ENCODE measurements around the gene ATP13A2. TPM values are rescaled to one million over a fixed set of nuclear protein-coding genes. Genes with fewer than 3 reads are reported as not detected.

Gene ATP13A2
- polyA plus RNA-seq, 1 donor (not counting 4 experiments of a cell fraction or from before 2014, with no cell fraction given), result 19.7 TPM

GRCh38 chr1:16961297-16962133 is 50.2 kb downstream of the ATP13A2 start:
- Histone ChIP-seq H2AFZ (ENCODE audit: control insufficient read depth, low read length) (no peak overlapping the region), H3K27me3 (ENCODE audit: control insufficient read depth, extremely low read depth, insufficient read depth, low read length) (no peaks in the 10 kb centered on the region), H3K27ac (ENCODE audit: control insufficient read depth, insufficient read depth, low read length) (no peak overlapping the region), H3K4me1 (ENCODE audit: control insufficient read depth, extremely low read depth, insufficient read depth, low read length) (peaks cover 3% of the 10 kb centered on the region), H3K4me3 (ENCODE audit: control insufficient read depth in 2 of 3, extremely low read depth in 1 of 3, insufficient read depth in 2 of 3, low read depth in 1 of 3, low read length in 3 of 3) (no peak overlapping the region), H3K9me1 (ENCODE audit: control insufficient read depth, extremely low read depth, insufficient read depth, low read length) (no peaks in the 10 kb centered on the region), H3K9me3 (ENCODE audit: control insufficient read depth, low read depth, low read length) (no peaks in the 10 kb centered on the region), H3K36me3 (ENCODE audit: control insufficient read depth in 2 of 2, extremely low read depth in 1 of 2, insufficient read depth in 2 of 2, low read length in 2 of 2) (peaks cover 4 to 9% of the 10 kb centered on the region in 2 experiments), H3K4me2 (ENCODE audit: control insufficient read depth, extremely low read depth, insufficient read depth, low read depth, low read length) (peak overlapping the region; percentile 29), H3K79me2 (ENCODE audit: control insufficient read depth, insufficient read depth, low read length) (no peaks in the 10 kb centered on the region), H3K9ac (ENCODE audit: control insufficient read depth, extremely low read depth, insufficient read depth, low read length) (peak overlapping the region; percentile 44), H4K20me1 (ENCODE audit: control insufficient read depth, extremely low read depth, insufficient read depth, low read length) (no peaks in the 10 kb centered on the region)
- TF ChIP-seq CTCF (optimal IDR thresholded peaks at IDR 0.05 in 1 of 3, IDR thresholded peaks at IDR 0.05 in 1 of 3, conservative IDR thresholded peaks at IDR 0.05 in 1 of 3; ENCODE audit: extremely low read depth in 1 of 3, insufficient read depth in 2 of 3, low read length in 3 of 3) (no peak), EZH2 (IDR thresholded peaks at IDR 0.05; ENCODE audit: low read length) (no peak)
- DNase-seq (ENCODE audit: low read depth, low spot score) (no peak), FAIRE-seq (no peak)
- dilution Hi-C loops (cut with MboI; ENCODE audit: extremely low pct_ligation_motif_present, low sequenced_read_pairs), result no loop called here

GRCh38 chr1:16960560-16961296 is 51.0 kb downstream of the ATP13A2 start:
- no peak for FAIRE-seq
- peak overlapping the region in 2 of 3 experiments; percentile 25 to 27 for H3K4me3 ChIP-seq (ENCODE audit: control insufficient read depth in 2 of 3, extremely low read depth in 1 of 3, insufficient read depth in 2 of 3, low read depth in 1 of 3, low read length in 3 of 3)
- H3K27ac ChIP-seq (ENCODE audit: control insufficient read depth, insufficient read depth, low read length), result no peak overlapping the region
- H3K9me3 ChIP-seq (ENCODE audit: control insufficient read depth, low read depth, low read length), result no peaks in the 10 kb centered on the region
- TF ChIP-seq EZH2 (IDR thresholded peaks at IDR 0.05; ENCODE audit: low read length) (no peak), CTCF (optimal IDR thresholded peaks at IDR 0.05 in 1 of 3, IDR thresholded peaks at IDR 0.05 in 1 of 3, conservative IDR thresholded peaks at IDR 0.05 in 1 of 3; ENCODE audit: extremely low read depth in 1 of 3, insufficient read depth in 2 of 3, low read length in 3 of 3) (peak; percentile 64 to 87 (median 74))
- dilution Hi-C loops (cut with MboI; ENCODE audit: extremely low pct_ligation_motif_present, low sequenced_read_pairs), result no loop called here
- peaks cover 6 to 7% of the 10 kb centered on the region in 2 experiments for H3K36me3 ChIP-seq (ENCODE audit: control insufficient read depth in 2 of 2, extremely low read depth in 1 of 2, insufficient read depth in 2 of 2, low read length in 2 of 2)
- H3K4me1 ChIP-seq (ENCODE audit: control insufficient read depth, extremely low read depth, insufficient read depth, low read length), result peaks cover 3% of the 10 kb centered on the region
- DNase-seq (ENCODE audit: low read depth, low spot score), result peak; percentile 30
- H3K79me2 ChIP-seq (ENCODE audit: control insufficient read depth, insufficient read depth, low read length), result no peaks in the 10 kb centered on the region
- H3K9me1 ChIP-seq (ENCODE audit: control insufficient read depth, extremely low read depth, insufficient read depth, low read length), result no peaks in the 10 kb centered on the region
- peak overlapping the region; percentile 44 for H3K9ac ChIP-seq (ENCODE audit: control insufficient read depth, extremely low read depth, insufficient read depth, low read length)
- peak overlapping the region; percentile 29 for H3K4me2 ChIP-seq (ENCODE audit: control insufficient read depth, extremely low read depth, insufficient read depth, low read depth, low read length)
- H3K27me3 ChIP-seq (ENCODE audit: control insufficient read depth, extremely low read depth, insufficient read depth, low read length), result no peaks in the 10 kb centered on the region
- H4K20me1 ChIP-seq (ENCODE audit: control insufficient read depth, extremely low read depth, insufficient read depth, low read length), result no peaks in the 10 kb centered on the region
- H2AFZ ChIP-seq (ENCODE audit: control insufficient read depth, low read length), result no peak overlapping the region

All from keratinocyte (primary cell).